ENCODE results near the gene EVC.

- no peak for TF ChIP-seq CTCF (conservative IDR thresholded peaks at IDR 0.05 in 1 of 2, IDR thresholded peaks at IDR 0.05 in 1 of 2; ENCODE audit: low read depth in 1 of 2, low read length in 2 of 2)
- no peak for TF ChIP-seq EZH2 (IDR thresholded peaks at IDR 0.05; ENCODE audit: low read length, missing control alignments)
Measured at GRCh38 chr4:5708449-5709206, 2.4 kb upstream of the EVC start, which contains the start of gene EVC2.

Measured in fibroblast of lung (primary cell).